HG03064 (cell line): Measurements from ENCODE around the gene CD1C.
"Not testable (repeated sequence)": the region's sequence is repeated elsewhere in the genome, so short reads cannot be mapped to it uniquely, and the experiment has no call there.

Source experiments
- ATAC-seq: cut with Tn5 transposase; IDR thresholded peaks from one replicate; pipeline ENCODE4 v1.9.1; 2021; ENCODE audit warnings: low read depth; ENCODE audit not compliant: unreplicated experiment

CD1C gene

DNA sequence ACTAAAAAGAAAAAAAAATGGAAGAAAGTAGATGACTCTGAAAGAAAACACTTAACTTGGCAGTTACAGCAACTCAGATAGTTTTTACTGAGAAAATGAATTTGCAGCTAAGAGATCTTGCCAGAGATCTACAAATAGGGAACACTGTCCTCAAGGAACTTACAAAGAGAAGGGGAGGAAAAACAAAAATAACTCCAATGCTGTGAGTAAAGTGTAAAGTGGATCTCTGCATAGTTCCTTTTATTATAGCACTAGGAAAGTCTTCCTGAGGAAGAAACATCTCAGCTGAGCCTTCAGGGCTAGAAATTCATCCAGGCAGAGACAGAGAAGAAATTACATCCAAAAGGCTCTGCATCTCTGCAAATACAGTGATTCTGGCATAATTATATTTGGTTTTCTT lies 37.8 kb downstream of the CD1C start:
- no peak for ATAC-seq

DNA sequence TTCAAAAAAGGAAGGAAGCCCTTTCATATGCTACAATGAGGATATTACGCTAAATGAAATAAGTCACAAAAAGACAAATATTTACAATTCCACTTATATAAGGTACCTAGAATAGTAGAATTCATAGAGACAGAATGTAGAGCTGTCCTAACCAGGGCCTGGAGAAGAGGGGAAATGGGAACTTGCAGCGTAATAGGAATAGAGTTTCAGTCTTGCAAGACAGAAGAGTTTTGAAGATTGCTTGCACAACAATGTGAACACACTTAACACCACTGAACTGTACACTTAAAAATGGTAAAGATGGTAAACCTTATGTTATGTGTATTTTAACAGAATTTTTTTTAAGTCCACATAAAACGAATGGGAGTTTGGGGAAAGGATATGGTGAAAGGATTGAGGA lies 38.7 kb downstream of the CD1C start:
- ATAC-seq, result no peak

DNA sequence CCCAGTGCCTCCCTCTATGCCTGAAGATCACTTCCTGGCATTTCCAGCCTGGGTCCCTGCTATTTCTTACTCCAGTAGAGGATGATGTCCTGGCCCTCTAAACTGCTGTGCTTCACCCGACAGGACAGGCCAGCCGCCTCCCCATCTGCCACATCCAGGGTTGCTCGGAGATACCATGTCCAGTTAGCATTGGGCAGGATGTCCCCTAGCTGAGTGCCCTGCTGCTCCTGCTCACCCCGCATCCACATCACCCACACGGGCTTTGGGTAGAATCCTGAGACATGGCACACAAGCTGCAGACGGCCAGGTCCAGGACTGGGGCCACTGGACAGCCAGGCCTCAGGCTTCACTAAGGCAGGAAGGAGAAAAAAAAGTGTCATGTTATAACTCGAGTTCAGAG lies 39.6 kb downstream of the CD1C start:
- ATAC-seq, result no peak

DNA sequence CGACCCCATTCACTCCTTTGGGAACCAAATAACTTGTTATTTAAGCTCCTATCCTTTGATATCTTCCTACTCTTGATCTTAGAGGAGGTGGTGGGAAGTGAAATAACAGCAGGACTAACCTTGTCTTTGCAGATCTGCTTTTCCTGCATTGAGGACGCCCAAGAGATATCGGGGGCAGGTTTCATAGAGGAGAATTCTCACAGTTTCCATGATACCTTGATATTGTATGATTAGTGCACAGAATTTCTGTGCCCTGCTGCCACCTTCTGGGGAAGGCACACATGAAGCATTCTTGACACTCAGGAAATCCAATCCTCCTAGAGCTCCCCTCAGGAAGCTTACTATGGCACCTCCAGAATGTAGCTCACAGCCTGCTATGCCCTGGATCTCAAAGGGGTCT lies 40.0 kb downstream of the CD1C start:
- no peak for ATAC-seq

DNA sequence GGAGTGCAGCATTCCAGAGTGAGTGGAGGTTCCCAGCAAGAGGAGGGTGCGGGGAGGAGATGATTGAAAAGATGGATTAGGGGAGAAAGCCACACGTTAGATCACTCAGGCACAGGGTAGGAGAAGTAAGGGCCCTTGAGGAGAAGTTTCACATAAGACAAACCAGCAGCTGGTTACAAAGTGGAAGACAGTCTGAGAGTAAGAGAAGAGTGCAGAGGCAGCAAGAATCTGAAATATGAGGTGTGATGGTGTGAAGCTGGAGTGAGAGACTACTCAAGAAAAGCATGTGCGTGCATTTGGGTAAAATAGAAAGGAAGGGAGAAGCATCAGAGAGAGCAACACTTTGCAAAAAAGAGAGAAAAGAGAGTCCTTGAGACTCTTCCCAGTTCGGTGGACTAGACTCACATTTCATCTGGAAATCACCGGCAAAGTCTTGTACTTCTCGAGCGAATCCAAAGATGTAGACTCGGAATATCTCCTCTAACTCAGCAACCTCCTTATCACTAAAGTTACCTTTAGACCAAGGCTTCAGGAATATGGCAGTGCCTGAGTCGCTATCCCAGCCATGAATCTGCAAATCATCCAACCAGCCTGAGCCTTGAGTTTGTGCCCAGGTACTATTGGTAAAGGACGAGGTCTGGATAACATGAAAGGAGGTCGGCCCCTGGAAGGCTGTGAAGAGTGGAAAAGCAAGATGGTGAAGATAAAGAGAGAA lies 40.8 kb downstream of the CD1C start:
- ATAC-seq, result no peak

DNA sequence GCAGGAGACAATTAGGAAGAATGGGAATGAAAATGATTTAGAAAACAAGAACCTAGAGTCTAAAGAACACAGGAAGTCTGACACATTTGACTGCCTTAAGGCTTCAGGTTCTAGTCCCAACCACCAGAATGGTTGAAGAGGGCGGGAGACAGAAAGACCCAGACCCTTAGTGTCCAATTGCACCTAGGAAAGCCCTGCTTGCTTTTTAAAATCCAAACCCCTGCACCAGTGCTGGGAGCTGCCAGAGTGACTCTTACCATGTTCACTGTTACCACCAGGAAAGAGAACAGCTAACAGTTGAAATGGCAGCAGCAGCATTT lies 41.3 kb downstream of the CD1C start:
- no peak for ATAC-seq

DNA sequence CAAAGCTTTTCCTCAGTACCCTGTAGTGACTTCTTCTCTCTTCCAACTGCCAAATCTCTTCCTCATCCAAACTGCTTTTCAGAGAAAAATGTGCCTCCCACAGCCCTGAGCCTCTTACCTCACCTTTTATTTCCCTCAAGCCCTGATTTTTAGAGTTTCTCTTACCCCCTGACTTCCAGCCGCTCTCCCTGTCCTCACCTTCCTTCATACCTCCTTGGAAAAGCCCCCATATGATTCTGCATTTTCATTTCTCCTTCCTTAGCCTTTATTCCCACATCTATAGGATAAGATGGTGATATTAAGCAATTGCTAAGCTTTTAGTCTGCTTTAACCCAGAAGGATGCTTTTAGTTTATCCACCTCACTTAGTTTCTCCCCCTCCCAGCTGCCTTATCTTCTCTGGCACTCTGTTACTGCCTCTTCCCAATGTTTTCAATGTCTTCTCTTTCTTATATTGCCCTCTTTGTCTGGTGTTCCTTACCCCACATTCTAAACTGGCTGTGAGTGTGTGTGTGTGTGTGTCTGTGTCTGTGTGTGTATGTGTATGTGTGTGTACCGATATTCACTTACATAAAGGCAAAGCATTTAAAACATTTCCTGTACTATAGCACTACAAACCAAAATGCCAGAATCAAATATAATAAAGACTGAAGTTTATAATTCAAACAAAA lies 41.9 kb downstream of the CD1C start, which contains the start of gene CD1B:
CD1B (minus strand) TSS at position 51 of the 670 bp plus-strand sequence. CDS start 108 bp downstream, outside the sequence.
- no peak for ATAC-seq

DNA sequence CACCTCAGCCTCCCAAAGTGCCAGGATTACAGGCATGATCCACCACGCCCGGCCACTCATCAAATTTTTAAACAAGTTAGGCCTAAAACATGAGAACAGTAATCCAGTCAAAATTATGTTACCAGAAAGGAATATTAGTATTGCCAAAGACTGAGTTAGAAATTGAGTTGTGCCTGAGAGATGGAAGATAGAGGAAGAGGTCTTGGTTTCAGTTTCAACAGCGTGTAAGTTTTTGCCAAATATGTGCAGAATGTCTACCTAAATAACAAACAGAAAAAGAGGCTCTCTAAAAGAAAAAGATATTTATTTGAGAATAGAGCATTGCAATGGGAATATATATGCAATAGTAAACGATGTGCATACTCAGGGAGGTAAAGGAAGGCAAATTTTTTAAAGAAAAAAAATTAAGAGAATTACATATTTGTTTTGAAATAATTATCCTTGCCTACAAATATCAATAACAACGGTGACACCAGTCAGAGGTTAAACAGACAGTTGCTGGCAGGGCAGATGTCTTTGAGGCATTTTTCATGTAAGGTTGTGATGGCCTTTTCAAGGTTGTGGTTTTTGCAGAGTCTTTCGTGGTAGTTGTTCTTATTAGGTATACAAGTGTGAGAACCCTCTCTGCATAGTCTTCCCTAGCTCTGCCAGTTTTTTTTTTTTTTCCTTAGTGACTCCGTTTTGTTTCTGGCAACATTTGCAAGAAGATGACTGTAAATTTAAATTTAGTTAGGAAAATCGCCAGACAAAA lies 43.9 kb downstream of the CD1C start:
- ATAC-seq, result no peak

DNA sequence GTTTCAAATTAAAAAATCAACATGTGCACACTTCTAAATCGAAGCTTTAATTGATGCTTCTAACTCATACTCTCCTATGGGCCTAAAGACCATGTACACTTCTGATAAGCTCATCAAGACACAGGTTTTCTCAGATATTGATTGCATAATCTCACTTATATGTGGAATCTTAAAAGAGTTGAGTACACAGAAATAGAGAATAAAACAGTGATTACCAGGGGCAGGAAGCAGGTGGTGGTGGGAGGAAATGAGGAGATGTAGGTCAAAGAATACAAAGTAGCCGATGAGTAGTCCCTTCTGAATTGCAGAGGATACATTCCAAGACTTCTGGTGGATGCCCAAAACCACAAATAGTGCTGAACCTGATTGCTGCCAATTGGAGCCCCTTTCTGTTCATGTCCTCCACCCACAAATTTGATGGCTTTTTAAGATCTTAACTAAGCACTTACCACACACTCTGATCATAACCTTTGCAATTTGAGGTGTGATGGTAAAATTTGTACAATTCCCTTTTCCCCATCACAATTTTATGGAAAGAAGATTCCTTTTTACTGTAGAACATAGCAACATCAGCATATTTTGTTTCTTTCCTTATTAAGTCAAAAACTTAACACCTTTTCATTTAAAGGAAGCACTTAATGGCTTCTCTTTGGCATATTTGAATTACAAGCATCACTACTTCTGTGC lies 44.9 kb downstream of the CD1C start:
- no peak for ATAC-seq

DNA sequence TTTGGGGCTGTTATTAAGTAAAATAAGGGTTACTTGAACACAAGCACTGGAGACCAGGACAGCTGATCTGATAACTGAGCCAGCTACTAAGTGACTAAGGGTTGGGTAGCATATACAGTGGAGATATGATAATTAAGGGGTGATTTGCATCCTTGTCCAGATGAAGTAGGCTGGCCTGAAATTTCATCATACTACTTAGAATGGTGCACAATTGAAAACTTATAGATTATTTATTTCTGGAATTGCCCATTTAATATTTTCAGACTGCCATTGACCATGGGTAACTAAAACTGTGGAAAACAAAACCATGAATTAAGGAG lies 45.5 kb downstream of the CD1C start:
- ATAC-seq, result no peak

DNA sequence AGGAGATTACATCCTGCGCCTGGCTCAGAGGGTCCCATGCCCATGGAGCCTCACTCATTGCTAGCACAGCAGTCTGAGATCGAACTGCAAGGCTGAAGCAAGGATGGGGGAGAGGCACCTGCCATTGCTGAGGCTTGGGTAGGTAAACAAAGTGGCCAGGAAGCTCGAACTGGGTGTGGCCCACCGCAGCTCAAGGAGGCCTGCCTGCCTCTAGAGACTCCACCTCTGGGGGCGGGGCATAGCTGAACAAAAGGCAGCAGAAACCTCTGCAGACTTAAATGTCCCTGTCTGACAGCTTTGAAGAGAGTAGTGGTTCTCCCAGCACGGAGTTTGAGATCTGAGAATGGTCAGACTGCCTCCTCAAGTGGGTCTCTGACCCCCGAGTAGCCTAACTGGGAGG lies 46.7 kb downstream of the CD1C start:
- not testable (repeated sequence) for ATAC-seq
